NCI-H82 (cell line): ENCODE measurements around the gene CNTNAP2.
A peak's percentile ranks its signal among the peaks of the same experiment; 100 is the strongest.

ENCODE experiments used
- DNase-seq: peaks from one replicate; lab custom pipeline; 2025; lab: John Stamatoyannopoulos, UW

Gene CNTNAP2

GRCh38 chr7:147859033-147859432, 1742.4 kb downstream of the CNTNAP2 start:
- peak; percentile 34 for DNase-seq

GRCh38 chr7:147859486-147859885, 1742.9 kb downstream of the CNTNAP2 start:
- no peak for DNase-seq

- no peak for DNase-seq
These were observed 1744.6 kb downstream of the CNTNAP2 start for GRCh38 chr7:147861058-147861716.

GRCh38 chr7:147861945-147862344, 1745.3 kb downstream of the CNTNAP2 start:
- DNase-seq, result no peak

- no peak for DNase-seq
These were observed 1752.9 kb downstream of the CNTNAP2 start for GRCh38 chr7:147869456-147869855.

GRCh38 chr7:147878912-147879661, 1762.5 kb downstream of the CNTNAP2 start:
- no peak for DNase-seq

GRCh38 chr7:147885869-147886268, 1769.3 kb downstream of the CNTNAP2 start:
- DNase-seq, result no peak

GRCh38 chr7:147894271-147894670, 1777.7 kb downstream of the CNTNAP2 start:
- no peak for DNase-seq

- no peak for DNase-seq
These were observed 1779.5 kb downstream of the CNTNAP2 start for GRCh38 chr7:147896121-147896520.

- DNase-seq, result no peak
These were observed 1787.1 kb downstream of the CNTNAP2 start for GRCh38 chr7:147903536-147904218.

GRCh38 chr7:147904219-147904576, 1787.6 kb downstream of the CNTNAP2 start:
- DNase-seq, result no peak

- DNase-seq, result no peak
These were observed 1793.0 kb downstream of the CNTNAP2 start for GRCh38 chr7:147909431-147910148.

GRCh38 chr7:147911201-147911601, 1794.6 kb downstream of the CNTNAP2 start:
- no peak for DNase-seq

- no peak for DNase-seq
These were observed 1795.7 kb downstream of the CNTNAP2 start for GRCh38 chr7:147912291-147912690.

- DNase-seq, result peak; percentile 79
These were observed 1796.5 kb downstream of the CNTNAP2 start for GRCh38 chr7:147912946-147913638.

- DNase-seq, result peak; percentile 52
These were observed 1799.2 kb downstream of the CNTNAP2 start for GRCh38 chr7:147915781-147916180.

GRCh38 chr7:147916573-147916972, 1800.0 kb downstream of the CNTNAP2 start:
- DNase-seq, result no peak

GRCh38 chr7:147923841-147924240, 1807.2 kb downstream of the CNTNAP2 start:
- no peak for DNase-seq

- DNase-seq, result no peak
These were observed 1820.8 kb downstream of the CNTNAP2 start for GRCh38 chr7:147937428-147937827.

- DNase-seq, result no peak
These were observed 1824.8 kb downstream of the CNTNAP2 start for GRCh38 chr7:147941381-147941780.

GRCh38 chr7:147944321-147944720, 1827.7 kb downstream of the CNTNAP2 start:
- DNase-seq, result no peak

GRCh38 chr7:147952918-147953317, 1836.3 kb downstream of the CNTNAP2 start:
- DNase-seq, result no peak
